HepG2 (cell line): ENCODE measurements around the gene SIRT7. TPM values are rescaled to one million over a fixed set of nuclear protein-coding genes. Genes with fewer than 3 reads are reported as not detected.

Experiments used
- DBP ChIP-seq: sonication (generic); formaldehyde crosslinking; IDR thresholded peaks from 2 replicates; pipeline ENCODE4 v1.4.0; 2020; ENCODE audit warnings: missing genetic modification reagents; ENCODE audit errors: not compliant biosample characterization
- FOXO4 ChIP-seq: sonication (generic); formaldehyde crosslinking; conservative IDR thresholded peaks from 2 replicates; pipeline ENCODE4 v1.8.1; 2023; ENCODE audit warnings: missing genetic modification reagents
- HDAC1 ChIP-seq: sonication (generic); formaldehyde crosslinking; IDR thresholded peaks from 2 replicates; pipeline ENCODE4 v1.5.1; 2020; ENCODE audit warnings: mild to moderate bottlenecking, missing genetic modification reagents
- HNRNPUL1 ChIP-seq: fragments of 200-400 bp; formaldehyde crosslinking; IDR thresholded peaks from 2 replicates; pipeline ENCODE4 v1.6.1; 2017; ENCODE audit warnings: low read depth, mild to moderate bottlenecking, low read length, moderate library complexity
- IRX3 ChIP-seq: sonication (generic); formaldehyde crosslinking; IDR thresholded peaks from 2 replicates; pipeline ENCODE4 v1.8.1; 2023; ENCODE audit warnings: mild to moderate bottlenecking, low read depth, missing genetic modification reagents, borderline replicate concordance
- JUNB ChIP-seq: sonication (generic); formaldehyde crosslinking; IDR thresholded peaks from 2 replicates; pipeline ENCODE4 v1.8.0; 2022; ENCODE audit warnings: missing genetic modification reagents, mild to moderate bottlenecking, borderline replicate concordance
- KDM6A ChIP-seq: IDR thresholded peaks from 2 replicates; pipeline ENCODE4 v1.6.1; 2016; ENCODE audit warnings: low read depth
- MTF2 ChIP-seq: sonication (generic); formaldehyde crosslinking; IDR thresholded peaks from 2 replicates; pipeline ENCODE4 v1.5.0; 2020; ENCODE audit warnings: missing genetic modification reagents, borderline replicate concordance
- RFXANK ChIP-seq: IDR thresholded peaks from 2 replicates; pipeline ENCODE4 v1.6.1; 2016
- TFE3 ChIP-seq: IDR thresholded peaks from 2 replicates; pipeline ENCODE4 v1.6.1; 2016
- TRIM22 ChIP-seq: fragments of 450-650 bp; IDR thresholded peaks from 2 replicates; pipeline ENCODE4 v1.6.1; 2017
- ZMAT3 ChIP-seq: sonication (generic); formaldehyde crosslinking; conservative IDR thresholded peaks from 2 replicates; pipeline ENCODE4 v1.7.0; 2021; ENCODE audit warnings: missing genetic modification reagents
- ZNF234 ChIP-seq: sonication (generic); formaldehyde crosslinking; conservative IDR thresholded peaks from 2 replicates; pipeline ENCODE4 v1.5.1; 2020; ENCODE audit warnings: mild to moderate bottlenecking, missing genetic modification reagents
- ZNF256 ChIP-seq: sonication (generic); formaldehyde crosslinking; conservative IDR thresholded peaks from 2 replicates; pipeline ENCODE4 v1.4.0; 2020; ENCODE audit warnings: missing genetic modification reagents
- ZNF326 ChIP-seq: sonication (generic); formaldehyde crosslinking; IDR thresholded peaks from 2 replicates; pipeline ENCODE4 v1.4.0; 2020; ENCODE audit warnings: missing genetic modification reagents, borderline replicate concordance
- ZNF556 ChIP-seq: sonication (generic); formaldehyde crosslinking; IDR thresholded peaks from 2 replicates; pipeline ENCODE4 v1.4.0; 2020; ENCODE audit warnings: mild to moderate bottlenecking, missing genetic modification reagents, borderline replicate concordance
- ZNF646 ChIP-seq: sonication (generic); formaldehyde crosslinking; IDR thresholded peaks from 2 replicates; pipeline ENCODE4 v1.9.0; 2021; ENCODE audit warnings: mild to moderate bottlenecking, missing genetic modification reagents
- polyA plus RNA-seq, 8 experiments: library from polyadenylated mRNA; depleted of rRNA in 3 of 8; stranded (reverse) in 7 of 8; unstranded in 1 of 8; fragments of >200 nt; fragmentation: Illumina TruSeq in 4 of 8; extraction: Trizol in 4 of 8; gene quantifications; 2 replicates each; pipeline versions ENCODE4 v1.2.1 to v1.2.3, GENCODE V29; 2011 to 2016; ENCODE audit warnings: low read depth in 4 of 8, missing spikeins in 1 of 8, mixed read lengths in 1 of 8; ENCODE audit not compliant: insufficient read depth in 1 of 8
- total RNA-seq, 5 experiments: library from RNA; depleted of rRNA; stranded (reverse); fragments of >200 nt; fragmentation: Illumina TruSeq; extraction: Trizol; gene quantifications; 2 replicates each; pipeline ENCODE4 v1.2.3, GENCODE V29; 2016; ENCODE audit warnings: low read depth in 1 of 5

SIRT7 gene
- total and polyA plus RNA-seq, 2 of the 13 experiments (the other 11 are each of a cell fraction or from before 2014, with no cell fraction given): 8.3 to 24.8 TPM

GRCh38 chr17:81871387-81872230, 46.4 kb downstream of the SIRT7 start (continued):
- peak; percentile 97 for TF ChIP-seq TFE3 (CRISPR knock-in tag)
- peak; percentile 98 for TF ChIP-seq HDAC1 (CRISPR knock-in tag)
- peak; percentile 99 for TF ChIP-seq ZMAT3 (CRISPR knock-in tag)
- peak; percentile 28 for TF ChIP-seq DBP (CRISPR knock-in tag)
- TF ChIP-seq FOXO4 (CRISPR knock-in tag): 0 out of 2 replicates have a peak, but pooled peaks have one; percentile 94
- TF ChIP-seq ZNF646 (CRISPR knock-in tag): no peak
- peak; percentile 71; the same call in 1 of the 2 replicates for TF ChIP-seq HNRNPUL1
- no peak for TF ChIP-seq TRIM22
- no peak for TF ChIP-seq ZNF256 (CRISPR knock-in tag)
- no peak; the same call in 1 of the 2 replicates for TF ChIP-seq ZNF234 (CRISPR knock-in tag)
- 0 out of 2 replicates have a peak, but pooled peaks have one; percentile 8 for TF ChIP-seq KDM6A (CRISPR knock-in tag)
- TF ChIP-seq ZNF556 (CRISPR knock-in tag): peak; percentile 93; the same call in 1 of the 2 replicates
- TF ChIP-seq JUNB (CRISPR knock-in tag): peak; percentile 74
- peak; percentile 74 for TF ChIP-seq ZNF326 (CRISPR knock-in tag)
- peak; percentile 91; the same call in 1 of the 2 replicates for TF ChIP-seq IRX3 (CRISPR knock-in tag)
- no peak for TF ChIP-seq MTF2 (CRISPR knock-in tag)
- TF ChIP-seq RFXANK (CRISPR knock-in tag): peak; percentile 59; the same call in 1 of the 2 replicates
